Fibroblast of lung (primary cell): ENCODE results near the gene RERE.

ENCODE experiments used
- CTCF ChIP-seq, 2 donors: IDR thresholded peaks in 1 of 2; conservative IDR thresholded peaks in 1 of 2; 1 replicate in 1 of 2; 2 replicates in 1 of 2; pipeline ENCODE4 v1.5.1; 2011 to 2012; ENCODE audit warnings: low read length in 2 of 2, control low read depth in 1 of 2, inconsistent platforms in 1 of 2, low read depth in 1 of 2, mild to moderate bottlenecking in 1 of 2
- EZH2 ChIP-seq: IDR thresholded peaks from 2 replicates; pipeline ENCODE4 v1.5.1; 2012; ENCODE audit warnings: low read length, control low read depth, mild to moderate bottlenecking; ENCODE audit errors: missing control alignments

GRCh38 chr1:8329858-8330257 is 487.6 kb downstream of the RERE start:
- TF ChIP-seq EZH2, result no peak
- no peak for TF ChIP-seq CTCF (conservative IDR thresholded peaks at IDR 0.05 in 1 of 2, IDR thresholded peaks at IDR 0.05 in 1 of 2; ENCODE audit: low read depth in 1 of 2, low read length in 2 of 2)
